WI38 (cell line): Measurements from ENCODE around the gene YPEL3.
A peak's percentile ranks its signal among the peaks of the same experiment; 100 is the strongest.
"Not testable (repeated sequence)": the region's sequence is repeated elsewhere in the genome, so short reads cannot be mapped to it uniquely, and the experiment has no call there.

Experiments
- H3K4me3 ChIP-seq: 2 replicates; pipeline ENCODE4 v1.5.1; 2011; ENCODE audit warnings: low read depth, mild to moderate bottlenecking, control low read depth, low read length
- TF ChIP-seq, protein P1 (sequence below): IDR thresholded peaks from 2 replicates; pipeline ENCODE4 v1.5.1; 2012; ENCODE audit warnings: low read depth, mild to moderate bottlenecking, control low read depth, low read length

Gene YPEL3

DNA sequence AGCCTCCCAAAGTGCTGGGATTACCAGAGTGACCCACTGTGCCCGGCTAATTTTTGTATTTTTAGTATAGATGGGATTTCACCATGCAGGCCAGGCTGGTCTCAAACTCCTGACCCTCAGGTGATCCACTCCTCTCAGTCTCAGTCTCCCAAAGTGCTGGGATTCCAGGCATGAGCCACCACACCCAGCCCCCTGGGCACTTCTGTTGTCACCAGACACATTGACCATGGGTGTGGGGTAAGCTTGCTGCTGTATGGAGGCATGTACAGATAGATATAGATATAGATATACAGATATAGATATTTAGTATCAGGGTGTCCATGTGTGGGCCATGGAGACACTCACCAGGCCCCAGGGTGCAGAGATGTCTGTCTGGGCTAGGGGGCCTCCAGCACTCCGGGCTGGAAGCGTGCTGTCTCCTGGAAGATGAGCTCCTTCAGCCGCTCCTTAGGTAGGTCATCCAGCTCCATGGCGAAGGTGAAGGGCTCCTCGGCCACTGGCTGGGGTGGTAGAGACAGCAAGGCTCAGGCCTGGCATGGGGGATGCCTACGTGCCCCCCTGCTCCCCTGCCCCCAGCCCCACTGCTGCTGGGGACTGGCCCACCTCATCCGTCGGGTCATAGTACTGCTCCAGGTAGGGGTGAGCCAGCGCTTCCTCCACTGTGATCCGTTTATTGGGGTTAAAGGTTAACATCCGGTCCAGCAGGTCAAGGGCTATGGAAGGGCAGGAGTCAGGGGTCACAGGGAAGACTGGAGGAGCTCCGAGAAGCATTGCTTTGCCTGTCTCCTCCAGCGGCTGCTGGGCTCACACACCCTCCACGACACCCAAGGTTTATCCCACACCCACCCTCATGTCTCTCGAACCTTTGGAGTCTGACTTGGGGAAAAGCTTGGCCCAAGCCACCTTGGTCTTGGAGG lies 20.5 kb upstream of the YPEL3 start:
- TF ChIP-seq, protein P1, sequence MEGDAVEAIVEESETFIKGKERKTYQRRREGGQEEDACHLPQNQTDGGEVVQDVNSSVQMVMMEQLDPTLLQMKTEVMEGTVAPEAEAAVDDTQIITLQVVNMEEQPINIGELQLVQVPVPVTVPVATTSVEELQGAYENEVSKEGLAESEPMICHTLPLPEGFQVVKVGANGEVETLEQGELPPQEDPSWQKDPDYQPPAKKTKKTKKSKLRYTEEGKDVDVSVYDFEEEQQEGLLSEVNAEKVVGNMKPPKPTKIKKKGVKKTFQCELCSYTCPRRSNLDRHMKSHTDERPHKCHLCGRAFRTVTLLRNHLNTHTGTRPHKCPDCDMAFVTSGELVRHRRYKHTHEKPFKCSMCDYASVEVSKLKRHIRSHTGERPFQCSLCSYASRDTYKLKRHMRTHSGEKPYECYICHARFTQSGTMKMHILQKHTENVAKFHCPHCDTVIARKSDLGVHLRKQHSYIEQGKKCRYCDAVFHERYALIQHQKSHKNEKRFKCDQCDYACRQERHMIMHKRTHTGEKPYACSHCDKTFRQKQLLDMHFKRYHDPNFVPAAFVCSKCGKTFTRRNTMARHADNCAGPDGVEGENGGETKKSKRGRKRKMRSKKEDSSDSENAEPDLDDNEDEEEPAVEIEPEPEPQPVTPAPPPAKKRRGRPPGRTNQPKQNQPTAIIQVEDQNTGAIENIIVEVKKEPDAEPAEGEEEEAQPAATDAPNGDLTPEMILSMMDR: no peak
- H3K4me3 ChIP-seq: no peak overlapping the region

GRCh38 chr16:30115238-30115637 lies 19.2 kb upstream of the YPEL3 start:
- H3K4me3 ChIP-seq: no peak overlapping the region
- TF ChIP-seq, protein P1: no peak

DNA sequence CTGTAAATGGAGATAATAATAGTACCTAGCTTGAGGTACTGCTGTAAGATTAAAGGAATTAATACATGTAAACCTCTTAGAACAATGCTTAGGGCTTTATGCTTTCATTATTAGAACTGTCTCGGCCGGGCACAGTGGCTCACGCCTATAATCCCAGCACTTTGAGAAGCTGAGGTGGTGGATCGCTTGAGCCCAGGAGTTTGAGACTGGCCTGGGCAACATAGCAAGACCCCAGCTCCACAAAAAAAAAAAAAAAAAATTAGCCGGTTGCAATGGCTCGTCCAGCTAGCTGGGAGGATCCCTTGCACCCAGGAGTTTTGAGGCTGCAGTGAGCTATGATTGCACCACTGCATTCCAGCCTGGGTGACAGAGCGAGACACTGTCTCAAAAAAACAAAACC lies 18.8 kb upstream of the YPEL3 start:
- H3K4me3 ChIP-seq: not testable (repeated sequence)

DNA sequence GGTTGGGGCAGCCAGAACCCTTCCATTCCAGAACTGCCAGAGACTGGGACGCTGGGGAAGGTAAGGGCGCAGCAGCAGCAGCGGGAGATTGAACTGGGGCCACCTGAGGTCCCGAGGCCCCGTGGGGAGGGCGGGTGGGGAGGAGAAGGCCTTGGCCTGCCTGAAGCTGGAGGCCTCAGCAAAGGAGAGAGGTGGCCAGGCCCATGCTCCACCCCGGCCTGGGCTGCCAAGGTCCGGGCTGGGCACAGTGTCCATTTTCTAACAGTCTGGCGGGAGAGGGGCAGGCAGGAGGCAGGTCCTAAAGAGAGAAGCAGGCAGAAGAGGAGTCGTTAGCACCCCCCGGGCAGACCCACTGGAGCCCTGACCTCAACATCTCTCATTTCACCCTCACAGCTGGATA lies 18.4 kb upstream of the YPEL3 start:
- no peak overlapping the region for H3K4me3 ChIP-seq
- TF ChIP-seq, protein P1: no peak

DNA sequence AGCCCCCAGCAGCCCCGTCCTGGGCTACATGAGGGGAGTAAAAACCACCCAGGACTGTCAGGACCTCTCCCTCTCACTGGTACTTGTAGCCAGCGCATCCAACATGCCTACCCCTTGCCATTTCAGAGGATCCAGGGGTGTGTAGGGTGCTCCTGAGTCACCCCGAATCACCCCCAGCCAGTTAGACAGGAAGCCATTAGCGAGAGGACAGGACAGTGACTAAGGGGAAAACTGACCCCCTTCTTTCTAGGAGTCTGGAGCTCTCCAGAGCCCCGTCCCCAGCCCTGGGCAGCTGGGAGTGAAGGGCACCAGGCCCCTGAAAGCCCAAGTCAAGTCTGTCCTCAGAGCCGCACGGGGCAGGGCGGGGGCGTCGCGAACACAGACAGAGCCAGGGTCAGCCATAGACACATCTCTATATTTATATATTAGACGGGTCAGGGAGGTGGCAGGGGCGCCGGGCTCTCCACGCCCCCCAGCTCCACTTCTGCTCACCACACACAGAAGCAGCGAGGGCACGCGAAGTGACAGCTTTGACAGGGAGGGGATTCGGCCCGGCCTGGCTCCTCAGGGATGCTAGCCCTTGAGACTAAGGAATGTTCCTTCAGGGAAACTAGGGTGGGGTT lies 17.8 kb upstream of the YPEL3 start:
- TF ChIP-seq, protein P1: no peak
- no peak overlapping the region for H3K4me3 ChIP-seq

GRCh38 chr16:30113031-30113710 lies 17.2 kb upstream of the YPEL3 start, which contains the start of gene GDPD3:
Gene GDPD3 (minus strand): TSS chr16:30113537. CDS start chr16:30113478, 59 bp downstream.
- TF ChIP-seq, protein P1: no peak
- no peak within 1 kb of the TSS for H3K4me3 ChIP-seq

DNA sequence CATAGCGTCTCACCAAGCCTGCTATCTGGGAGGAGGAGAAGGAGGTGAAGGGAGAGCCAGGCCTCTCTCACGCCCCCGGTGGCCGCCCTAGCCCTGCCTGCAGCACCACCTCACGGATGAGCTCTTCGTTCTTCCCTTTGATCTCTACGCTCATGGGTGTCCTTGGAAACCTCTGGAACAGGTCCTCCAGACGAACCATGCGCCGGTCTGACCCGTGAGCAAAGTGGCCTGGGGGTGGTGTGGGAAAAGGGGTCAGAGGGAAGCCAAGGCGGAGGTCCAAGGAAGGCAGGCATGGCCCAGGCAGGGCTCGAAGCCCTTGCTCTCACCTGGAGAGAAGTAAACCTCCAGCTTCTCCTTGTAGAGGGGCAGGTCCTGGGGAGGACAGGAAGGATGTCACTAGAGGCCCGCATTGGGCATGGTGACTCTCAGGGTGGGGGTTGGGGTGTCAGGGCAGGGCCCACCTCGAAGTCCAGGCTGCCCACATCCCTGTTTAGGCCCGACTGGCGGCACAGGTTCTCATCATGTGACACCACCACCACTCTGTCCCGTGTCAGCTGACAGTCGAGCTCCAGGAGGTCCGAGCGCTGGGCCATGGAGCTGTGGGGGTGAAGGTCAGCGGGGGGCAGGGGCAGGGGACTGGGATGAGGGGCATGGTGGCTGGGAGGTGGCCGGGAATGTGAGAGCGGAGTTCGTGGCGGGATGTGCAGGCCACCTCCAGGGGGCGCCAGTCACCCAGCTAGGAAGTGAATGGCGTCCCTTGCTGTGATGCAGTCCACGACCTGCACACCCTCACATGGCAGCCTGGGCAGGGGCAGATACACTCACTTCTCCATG lies 16.4 kb upstream of the YPEL3 start:
- no peak overlapping the region for H3K4me3 ChIP-seq
- TF ChIP-seq, protein P1: peak; percentile 42
